ENCODE results near the gene FBXW7.
"Not testable (repeated sequence)": the region's sequence is repeated elsewhere in the genome, so short reads cannot be mapped to it uniquely, and the experiment has no call there.

Gene FBXW7

GRCh38 chr4:152563209-152563608, 27.3 kb upstream of the FBXW7 start:
- no peaks in the 10 kb centered on the region for H3K9me3 Mint-ChIP-seq
- peaks cover 3% of the 10 kb centered on the region for H3K4me1 Mint-ChIP-seq
- H3K27ac Mint-ChIP-seq: no peak overlapping the region
- no peaks in the 10 kb centered on the region for H3K36me3 Mint-ChIP-seq
- no peaks in the 10 kb centered on the region for H3K27me3 Mint-ChIP-seq
- H3K4me3 Mint-ChIP-seq: no peak overlapping the region

- Mint-ChIP-seq H3K27me3 (no peaks in the 10 kb centered on the region), H3K9me3 (peaks cover 5% of the 10 kb centered on the region), H3K36me3 (peaks cover 1% of the 10 kb centered on the region), H3K4me3 (no peak overlapping the region), H3K4me1 (peaks cover 23% of the 10 kb centered on the region), H3K27ac (no peak overlapping the region)
Observed at GRCh38 chr4:152559641-152560040, 23.7 kb upstream of the FBXW7 start.

GRCh38 chr4:152558396-152558795, 22.5 kb upstream of the FBXW7 start:
- Mint-ChIP-seq H3K27ac (no peak overlapping the region), H3K27me3 (no peaks in the 10 kb centered on the region), H3K36me3 (peaks cover 1% of the 10 kb centered on the region), H3K9me3 (peaks cover 5% of the 10 kb centered on the region), H3K4me3 (no peak overlapping the region), H3K4me1 (peaks cover 32% of the 10 kb centered on the region)

DNA sequence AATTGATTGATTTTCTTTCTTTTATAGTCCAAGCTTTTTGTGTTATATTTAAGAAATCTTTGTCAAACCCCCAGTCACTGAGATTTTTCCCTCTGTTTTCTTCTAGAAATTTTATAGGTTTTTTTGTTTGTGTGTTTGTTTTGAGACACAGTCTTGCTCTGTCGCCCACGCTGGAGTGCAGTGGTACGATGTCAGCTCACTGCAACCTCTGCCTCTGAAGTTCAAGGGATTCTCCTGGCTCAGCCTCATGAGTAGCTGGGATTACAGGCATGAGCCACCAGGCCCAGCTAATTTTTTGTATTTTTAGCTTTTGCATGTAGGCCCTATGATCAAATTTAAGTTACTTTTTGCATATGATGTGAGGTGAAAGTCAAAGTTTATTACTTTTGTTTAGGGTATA, 20.9 kb upstream of the FBXW7 start:
- Mint-ChIP-seq H3K27me3 (no peaks in the 10 kb centered on the region), H3K9me3 (peaks cover 5% of the 10 kb centered on the region), H3K27ac (no peak overlapping the region), H3K4me1 (peaks cover 44% of the 10 kb centered on the region), H3K4me3 (no peak overlapping the region), H3K36me3 (peaks cover 1% of the 10 kb centered on the region)

DNA sequence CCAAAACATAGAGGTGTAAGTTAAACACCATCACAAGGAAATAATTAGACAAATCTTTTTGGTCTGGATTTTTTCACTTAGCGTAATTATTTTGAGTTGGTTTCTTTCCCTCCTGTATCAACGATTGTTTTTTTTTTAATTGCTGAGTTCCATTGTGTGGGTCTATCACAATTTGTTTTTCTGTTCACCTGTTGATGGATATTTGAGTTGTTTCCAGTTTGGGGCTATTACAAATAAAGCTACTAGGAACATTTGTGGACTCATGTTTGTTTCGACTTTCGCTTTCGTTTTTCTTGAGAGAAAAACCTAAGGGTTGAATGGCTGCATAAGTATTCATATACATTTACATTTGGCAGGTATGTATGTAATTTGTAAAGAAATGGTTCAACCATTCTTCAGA, 20.4 kb upstream of the FBXW7 start:
- peak overlapping the region; percentile 76 for H3K27ac Mint-ChIP-seq
- H3K4me3 Mint-ChIP-seq: no peak overlapping the region
- H3K9me3 Mint-ChIP-seq: peaks cover 5% of the 10 kb centered on the region
- peaks cover 44% of the 10 kb centered on the region for H3K4me1 Mint-ChIP-seq
- no peaks in the 10 kb centered on the region for H3K27me3 Mint-ChIP-seq
- peaks cover 1% of the 10 kb centered on the region for H3K36me3 Mint-ChIP-seq

GRCh38 chr4:152554742-152555141, 18.9 kb upstream of the FBXW7 start:
- Mint-ChIP-seq H3K9me3 (peaks cover 5% of the 10 kb centered on the region), H3K4me1 (peaks cover 44% of the 10 kb centered on the region), H3K4me3 (peak overlapping the region; percentile 57), H3K36me3 (peaks cover 1% of the 10 kb centered on the region), H3K27ac (peak overlapping the region; percentile 97), H3K27me3 (no peaks in the 10 kb centered on the region)

DNA sequence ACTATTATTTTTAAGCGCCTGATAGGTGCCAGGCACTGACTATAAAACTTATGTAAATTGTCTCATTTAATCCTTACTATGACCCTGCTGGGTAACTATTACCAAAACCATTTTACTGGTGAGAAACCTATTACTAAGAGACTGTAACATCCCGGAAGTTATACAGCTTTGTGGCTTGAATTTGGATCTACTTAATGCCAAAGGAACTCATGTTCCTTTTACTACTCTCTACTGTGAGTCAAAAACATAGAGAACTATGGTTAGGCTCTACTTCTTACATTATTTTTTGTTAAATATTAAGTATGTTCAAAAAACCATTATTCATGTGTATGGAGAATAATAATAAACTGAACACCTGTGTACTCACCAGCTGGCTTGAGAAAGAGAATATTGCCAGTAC, 14.8 kb upstream of the FBXW7 start:
- H3K4me3 Mint-ChIP-seq, H3K9me3 Mint-ChIP-seq, H3K27ac Mint-ChIP-seq, H3K36me3 Mint-ChIP-seq, H3K27me3 Mint-ChIP-seq: not testable (repeated sequence)
- peaks cover 48% of the 10 kb centered on the region for H3K4me1 Mint-ChIP-seq

- Mint-ChIP-seq H3K9me3 (no peaks in the 10 kb centered on the region), H3K4me3 (no peak overlapping the region), H3K4me1 (peaks cover 30% of the 10 kb centered on the region), H3K27ac (peak overlapping the region; percentile 53), H3K27me3 (no peaks in the 10 kb centered on the region), H3K36me3 (peaks cover 1% of the 10 kb centered on the region)
Observed at GRCh38 chr4:152545088-152545487, 9.2 kb upstream of the FBXW7 start.

GRCh38 chr4:152544533-152544932, 8.6 kb upstream of the FBXW7 start:
- not testable (repeated sequence) for H3K9me3 Mint-ChIP-seq, H3K27me3 Mint-ChIP-seq, H3K27ac Mint-ChIP-seq, H3K36me3 Mint-ChIP-seq, H3K4me3 Mint-ChIP-seq
- peaks cover 35% of the 10 kb centered on the region for H3K4me1 Mint-ChIP-seq

DNA sequence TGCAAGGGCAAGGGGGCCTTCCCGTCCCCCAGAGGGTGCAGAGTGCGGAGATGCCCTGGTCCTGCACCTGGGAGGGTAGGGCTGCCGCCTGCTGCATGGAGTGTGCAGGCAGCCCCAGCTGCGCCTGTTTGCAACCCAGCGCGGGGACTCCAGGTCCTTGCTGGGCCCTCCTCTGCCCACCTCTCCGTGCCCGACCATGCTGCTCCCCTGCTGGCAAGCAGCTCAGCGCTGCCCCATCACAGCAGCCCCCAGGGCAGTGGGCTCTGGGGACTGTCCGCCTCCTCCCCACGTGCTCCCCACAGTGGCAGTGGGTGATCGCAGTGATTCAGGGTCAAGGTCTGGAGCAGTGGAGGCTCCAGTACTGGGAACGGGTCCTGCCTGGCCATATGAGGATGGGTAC, 5.0 kb upstream of the FBXW7 start:
- no peaks in the 10 kb centered on the region for H3K27me3 Mint-ChIP-seq
- H3K4me3 Mint-ChIP-seq: no peak overlapping the region
- no peaks in the 10 kb centered on the region for H3K9me3 Mint-ChIP-seq
- H3K4me1 Mint-ChIP-seq: peaks cover 52% of the 10 kb centered on the region
- peak overlapping the region; percentile 35 for H3K27ac Mint-ChIP-seq
- H3K36me3 Mint-ChIP-seq: peaks cover 4% of the 10 kb centered on the region

GRCh38 chr4:152540293-152540674, 4.4 kb upstream of the FBXW7 start:
- Mint-ChIP-seq H3K9me3 (no peaks in the 10 kb centered on the region), H3K4me1 (peaks cover 50% of the 10 kb centered on the region), H3K36me3 (peaks cover 4% of the 10 kb centered on the region), H3K4me3 (no peak overlapping the region), H3K27ac (peak overlapping the region; percentile 41), H3K27me3 (no peaks in the 10 kb centered on the region)

DNA sequence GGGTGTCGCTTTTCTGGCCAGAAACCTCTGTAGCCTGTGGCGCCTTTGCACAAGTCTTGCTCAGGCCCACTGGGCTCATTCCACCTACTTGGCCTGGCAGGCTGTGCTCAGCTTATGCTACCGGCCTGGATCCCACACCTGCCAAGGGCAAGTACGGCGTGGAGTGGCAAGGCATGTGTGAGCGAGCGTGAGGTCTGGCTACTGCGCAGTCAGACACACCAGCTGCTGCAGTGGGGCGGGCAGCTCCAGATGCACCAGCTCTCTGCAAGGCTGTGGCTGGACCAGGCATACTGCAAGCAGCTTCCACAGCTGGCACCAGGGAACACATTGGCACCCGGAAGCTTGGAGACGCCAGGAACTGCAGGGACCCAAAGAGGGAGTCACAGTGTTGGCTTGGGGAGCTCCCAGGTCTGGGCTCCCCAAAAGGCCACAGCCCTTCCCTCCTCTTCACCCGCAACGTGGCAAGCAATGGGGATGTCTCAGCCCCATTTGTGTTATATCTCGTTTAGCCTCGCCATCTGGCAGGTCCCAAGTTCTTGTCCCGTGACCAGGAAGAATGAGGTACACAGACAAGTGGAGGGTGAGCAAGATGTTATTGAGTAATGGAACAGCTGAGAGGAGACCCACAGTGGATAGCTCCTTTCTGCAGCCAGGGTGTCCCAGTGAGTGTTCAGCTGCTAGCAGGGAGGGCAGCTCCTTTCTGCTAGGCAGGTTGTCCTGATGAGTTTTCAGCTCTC, 3.8 kb upstream of the FBXW7 start:
- Mint-ChIP-seq H3K36me3 (peaks cover 4% of the 10 kb centered on the region), H3K4me1 (peaks cover 45% of the 10 kb centered on the region), H3K27ac (peak overlapping the region; percentile 56), H3K27me3 (no peaks in the 10 kb centered on the region), H3K9me3 (no peaks in the 10 kb centered on the region), H3K4me3 (no peak overlapping the region)

DNA sequence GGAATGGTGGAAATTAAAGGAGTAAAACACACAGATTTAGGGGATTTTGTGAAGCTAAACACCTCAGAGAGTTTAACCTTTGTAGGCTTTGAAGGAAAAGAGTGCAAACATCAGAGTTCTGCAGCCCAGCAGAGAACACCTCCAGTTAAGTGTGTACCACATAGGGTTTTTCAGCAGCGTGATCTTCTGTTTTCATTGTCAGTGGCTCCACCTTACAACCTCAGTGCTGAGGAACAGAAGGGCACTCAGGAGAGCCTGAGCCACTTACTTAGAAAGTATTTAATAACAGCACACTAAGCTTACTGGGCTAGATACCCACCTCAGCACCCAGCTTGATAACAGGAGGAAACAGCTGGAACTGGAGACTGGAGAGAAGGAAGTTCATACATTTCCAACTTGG, 2.0 kb upstream of the FBXW7 start:
- Mint-ChIP-seq H3K4me1 (peaks cover 55% of the 10 kb centered on the region), H3K4me3 (peak overlapping the region; percentile 98), H3K27ac (peak overlapping the region; percentile 99), H3K27me3 (no peaks in the 10 kb centered on the region), H3K36me3 (peaks cover 5% of the 10 kb centered on the region), H3K9me3 (no peaks in the 10 kb centered on the region)

DNA sequence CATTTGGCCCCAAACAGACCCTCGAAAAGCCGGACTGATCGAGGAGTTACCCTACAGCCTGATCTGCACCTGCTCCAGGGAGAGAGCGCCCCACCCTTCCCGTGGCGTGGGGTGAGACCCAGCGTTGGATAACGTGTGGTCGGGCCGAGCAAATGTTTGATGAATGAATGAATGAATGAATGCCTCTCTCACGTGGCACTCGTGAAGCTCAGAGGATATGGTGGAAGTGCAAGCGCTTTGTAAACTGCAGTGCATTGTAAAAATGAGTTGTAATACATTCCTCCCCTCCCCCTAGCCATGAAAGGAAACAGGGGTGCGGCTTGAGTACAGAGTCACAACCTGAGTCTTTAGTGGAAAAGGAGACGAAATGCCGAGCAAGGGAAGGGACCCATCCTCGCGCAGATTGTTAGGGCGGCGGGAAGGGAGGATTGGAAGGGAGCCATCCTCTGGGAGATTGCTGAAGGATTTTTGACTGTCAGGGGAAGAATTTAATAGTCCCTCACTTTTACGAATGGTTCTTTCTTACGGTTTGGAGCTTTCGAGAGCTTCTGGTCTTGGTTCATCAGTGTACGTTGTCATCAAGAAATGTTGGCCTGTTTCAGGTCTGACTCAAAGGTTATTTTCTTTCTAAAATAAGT, 772 bp upstream of the FBXW7 start:
- Mint-ChIP-seq H3K4me3 (peak overlapping the region; percentile 98), H3K9me3 (no peaks in the 10 kb centered on the region), H3K36me3 (peaks cover 7% of the 10 kb centered on the region), H3K27me3 (no peaks in the 10 kb centered on the region), H3K27ac (peak overlapping the region; percentile 99), H3K4me1 (peaks cover 60% of the 10 kb centered on the region)

GRCh38 chr4:152535360-152535902, 461 bp downstream of the FBXW7 start:
- Mint-ChIP-seq H3K4me1 (peaks cover 70% of the 10 kb centered on the region), H3K9me3 (no peaks in the 10 kb centered on the region), H3K27me3 (no peaks in the 10 kb centered on the region), H3K36me3 (peaks cover 13% of the 10 kb centered on the region), H3K27ac (no peak overlapping the region), H3K4me3 (peak overlapping the region; percentile 98)

DNA sequence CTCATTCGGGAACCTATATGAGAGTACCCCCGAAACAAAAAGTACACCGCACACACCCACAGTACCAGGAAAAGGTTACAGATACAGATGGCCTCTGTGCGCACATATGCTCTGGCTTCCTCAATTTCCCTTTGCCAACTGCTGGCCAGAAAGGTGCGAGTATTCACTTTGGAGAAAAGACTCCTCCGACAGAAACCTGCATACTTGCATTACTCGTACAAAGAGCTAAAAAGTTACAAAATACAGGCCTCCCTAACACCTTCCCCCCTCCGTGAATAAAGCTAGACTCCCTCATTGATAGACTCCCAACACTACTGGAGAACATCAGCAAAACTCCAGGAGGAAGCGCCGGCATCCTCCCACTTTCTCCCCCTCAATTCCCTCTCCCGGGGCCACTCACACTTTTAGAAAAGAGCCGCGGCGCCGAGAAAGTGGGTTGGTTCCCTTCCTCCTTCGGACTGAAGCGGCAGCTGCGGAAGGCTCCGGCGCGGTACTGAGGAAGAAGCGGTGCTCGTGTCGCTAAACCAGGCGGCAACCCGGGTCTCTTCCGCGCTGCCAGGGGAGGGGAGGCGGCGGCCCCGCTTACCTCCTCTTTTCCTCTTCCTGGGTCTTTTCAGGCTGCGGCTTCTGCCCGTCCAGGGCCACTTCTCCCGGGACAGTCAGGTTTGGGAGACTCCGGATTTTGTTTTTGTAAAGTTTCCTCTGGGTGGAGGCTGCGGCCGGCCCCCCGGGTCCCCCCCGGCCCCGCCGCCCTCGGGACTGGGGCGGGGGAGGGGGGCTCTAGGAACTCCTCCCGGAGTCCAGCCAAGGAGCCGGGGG, 1.1 kb downstream of the FBXW7 start:
- Mint-ChIP-seq H3K4me1 (peaks cover 68% of the 10 kb centered on the region), H3K36me3 (peaks cover 14% of the 10 kb centered on the region), H3K4me3 (peak overlapping the region; percentile 98), H3K27ac (peak overlapping the region; percentile 72), H3K27me3 (no peaks in the 10 kb centered on the region), H3K9me3 (no peaks in the 10 kb centered on the region)

All from activated naive CD4-positive, alpha-beta T cell treated with anti-CD3 and anti-CD28 coated beads, Interleukin-2, amount 50 U/mL, for 24 hours (primary cell).